HG03460 (cell line): Measurements from ENCODE around the gene ADAM8.

ENCODE experiments used
- ATAC-seq: cut with Tn5 transposase; IDR thresholded peaks from one replicate; pipeline ENCODE4 v1.9.1; 2021; ENCODE audit not compliant: unreplicated experiment

The ADAM8 gene

DNA sequence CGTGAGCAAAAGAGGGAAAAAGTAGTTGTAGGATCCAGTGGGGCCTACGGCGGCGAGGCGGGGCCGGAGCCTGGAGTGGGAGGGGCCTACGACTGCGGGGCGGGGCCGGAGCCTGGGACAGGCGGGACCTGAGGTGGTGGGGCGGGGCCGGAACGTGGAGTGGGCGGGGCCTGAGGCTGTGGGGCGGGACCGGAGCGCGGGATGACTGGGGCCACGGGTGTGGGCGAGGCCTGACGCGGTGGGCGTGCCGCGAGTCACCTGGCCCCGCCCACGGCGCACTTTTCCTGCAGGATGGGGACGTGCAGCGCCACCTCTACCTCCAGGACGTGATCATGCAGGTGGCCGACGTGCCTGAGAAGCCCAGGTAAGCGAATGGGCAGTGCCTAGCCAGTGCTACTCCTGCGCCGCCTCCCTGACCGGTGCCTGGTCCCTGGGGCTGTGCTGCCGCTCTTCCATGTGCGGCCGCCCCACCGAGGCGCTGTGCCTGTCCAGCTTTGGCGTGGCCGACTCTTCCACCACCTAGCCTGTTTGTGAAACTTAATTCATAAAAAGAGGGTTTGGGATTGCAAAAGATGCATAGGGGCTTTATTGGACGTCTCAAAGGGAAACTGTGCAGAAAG is 32.5 kb upstream of the ADAM8 start:
- ATAC-seq, result peak; percentile 58

DNA sequence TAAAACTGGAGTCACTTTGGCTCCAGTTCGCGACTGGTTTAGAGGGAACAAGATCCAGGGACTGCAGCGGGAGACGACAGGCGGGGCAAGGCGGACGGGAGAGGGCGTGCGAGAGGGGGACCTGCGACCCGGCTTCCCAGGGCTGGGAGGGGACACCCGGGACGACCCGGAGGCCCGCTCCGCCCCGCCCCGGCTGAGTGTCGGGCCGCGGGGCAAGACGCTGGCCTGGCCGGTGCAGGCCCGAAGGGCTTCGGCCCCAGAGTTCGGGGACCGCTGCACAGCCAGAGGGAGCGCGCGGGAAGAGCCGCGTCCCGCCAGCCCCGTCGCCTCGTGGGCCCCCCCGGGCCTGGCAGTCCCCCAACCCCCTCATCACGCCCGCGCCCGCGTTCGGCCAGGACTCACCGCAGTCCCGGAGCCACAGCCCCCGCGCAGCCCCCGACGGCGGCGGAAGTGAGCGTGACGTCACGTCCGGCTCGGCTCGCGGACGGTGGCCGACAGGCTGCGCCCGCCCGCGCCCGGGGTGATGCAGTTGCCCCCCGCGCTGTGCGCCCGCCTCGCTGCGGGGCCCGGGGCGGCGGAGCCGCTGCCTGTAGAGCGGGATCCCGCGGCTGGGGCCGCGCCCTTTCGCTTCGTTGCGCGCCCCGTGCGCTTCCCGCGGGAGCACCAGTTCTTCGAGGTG is 31.9 kb upstream of the ADAM8 start, which contains the start of the genes TUBGCP2 and ZNF511:
TSS of gene TUBGCP2 (minus strand) at position 452 of the 679 bp plus-strand sequence. CDS start 5,931 bp downstream, outside the sequence.
TSS of gene ZNF511 (plus strand) at position 494 of the 679 bp plus-strand sequence. CDS start at position 524, 30 bp downstream.
- ATAC-seq, result peak; percentile 77

DNA sequence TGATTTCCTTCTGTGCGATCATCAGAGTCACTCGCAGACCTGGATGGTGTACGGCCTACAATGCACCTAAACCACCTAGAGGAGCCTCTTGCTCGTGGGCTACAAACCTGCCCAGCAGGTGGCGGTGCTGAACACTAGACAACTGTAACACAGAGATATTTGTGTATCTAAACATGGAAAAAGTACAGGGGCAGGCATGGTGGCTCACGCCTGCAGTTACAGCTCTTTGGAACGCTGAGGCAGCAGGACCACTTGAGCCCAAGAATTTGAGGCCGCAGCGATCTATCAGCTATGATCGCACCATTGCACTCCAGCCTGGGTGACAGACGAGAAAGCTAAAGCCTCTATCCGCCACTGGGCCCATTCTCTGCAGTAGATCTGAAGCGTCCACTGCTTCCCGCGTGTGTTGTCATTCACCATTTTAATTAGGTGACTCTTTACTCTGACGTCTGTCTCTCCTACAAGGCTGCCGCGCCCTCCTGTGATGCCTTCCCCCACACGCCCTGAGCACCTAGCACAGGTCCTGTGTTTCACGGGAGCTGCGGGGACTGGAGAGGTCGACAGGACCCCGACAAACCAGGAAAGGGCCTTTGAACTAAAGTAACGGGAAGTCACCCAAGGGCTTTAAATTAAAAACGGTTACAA is 31.2 kb upstream of the ADAM8 start:
- ATAC-seq, result peak; percentile 46

DNA sequence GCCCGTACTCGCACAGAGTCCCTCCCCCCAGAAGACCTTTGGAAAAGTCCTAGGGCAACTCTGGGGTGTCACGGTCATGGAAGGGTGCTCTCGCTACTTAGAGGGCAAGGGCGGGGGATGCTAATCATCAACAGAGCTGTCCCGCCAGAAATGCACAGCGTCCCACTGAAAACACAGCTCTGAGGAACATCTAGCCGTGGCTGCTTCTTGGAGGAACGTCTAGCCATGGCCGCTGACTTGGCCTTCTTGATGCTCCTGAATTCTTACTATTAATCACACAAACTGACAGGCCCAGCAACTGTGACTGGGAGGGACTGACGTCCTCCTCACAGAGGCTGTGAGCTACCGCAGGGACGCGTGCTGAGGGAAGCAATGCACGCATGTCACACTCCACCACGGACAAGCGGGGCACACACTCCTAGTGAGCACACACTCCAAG is 30.3 kb upstream of the ADAM8 start:
- ATAC-seq, result no peak

DNA sequence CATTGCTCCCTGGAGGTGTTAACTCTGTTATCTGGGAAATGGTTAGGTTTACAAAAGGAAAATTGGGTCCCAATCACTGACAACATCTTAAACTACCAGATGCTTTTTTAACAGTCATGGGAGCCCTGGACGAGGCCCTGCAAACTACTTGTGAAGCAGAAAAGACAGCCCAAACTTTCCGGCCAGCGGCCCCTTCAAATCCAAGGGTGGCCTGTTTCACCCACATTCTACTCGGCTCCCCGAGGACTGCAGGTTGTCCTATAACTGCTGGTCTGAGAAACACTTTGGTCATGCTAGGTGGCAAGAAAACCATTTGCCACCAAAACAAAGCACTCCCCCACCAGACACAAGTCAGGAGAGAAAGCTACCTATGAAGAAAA is 29.4 kb upstream of the ADAM8 start:
- no peak for ATAC-seq

DNA sequence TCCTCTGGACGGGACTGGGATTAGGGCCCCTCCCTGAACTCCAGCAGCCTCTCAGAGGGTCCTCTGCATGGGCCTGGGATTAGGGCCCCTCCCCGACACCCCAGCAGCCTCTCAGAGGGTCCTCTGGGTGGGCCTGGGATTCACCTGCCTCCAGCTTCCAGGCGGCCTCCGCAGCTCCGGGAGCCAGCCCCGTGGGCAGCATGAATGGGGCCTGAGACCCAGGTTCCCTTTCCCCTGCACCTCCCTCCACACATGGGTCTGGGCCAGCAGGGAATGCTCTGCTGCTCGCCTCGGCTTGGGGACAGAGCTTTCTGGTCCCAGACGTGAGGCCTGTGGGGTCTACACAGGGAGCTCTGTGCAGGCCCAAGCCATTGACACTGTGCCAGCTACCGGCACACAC is 26.5 kb upstream of the ADAM8 start:
- ATAC-seq, result no peak

DNA sequence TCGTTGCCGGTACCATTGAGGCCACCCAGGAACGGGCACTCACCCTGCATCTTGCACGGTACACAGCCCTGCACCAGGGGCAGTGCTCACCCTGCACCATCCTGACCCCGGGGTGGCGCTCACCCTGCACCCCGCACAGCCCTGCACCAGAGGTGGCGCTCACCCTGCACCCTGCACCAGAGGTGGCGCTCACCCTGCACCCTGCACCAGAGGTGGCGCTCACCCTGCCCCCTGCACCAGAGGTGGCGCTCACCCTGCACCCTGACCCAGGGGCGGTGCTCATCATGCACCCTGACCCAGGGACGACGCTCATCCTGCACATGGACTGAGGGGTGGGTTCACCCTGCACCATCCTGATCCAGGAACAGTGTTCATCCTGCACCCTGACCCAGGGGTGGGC is 25.6 kb upstream of the ADAM8 start:
- no peak for ATAC-seq

DNA sequence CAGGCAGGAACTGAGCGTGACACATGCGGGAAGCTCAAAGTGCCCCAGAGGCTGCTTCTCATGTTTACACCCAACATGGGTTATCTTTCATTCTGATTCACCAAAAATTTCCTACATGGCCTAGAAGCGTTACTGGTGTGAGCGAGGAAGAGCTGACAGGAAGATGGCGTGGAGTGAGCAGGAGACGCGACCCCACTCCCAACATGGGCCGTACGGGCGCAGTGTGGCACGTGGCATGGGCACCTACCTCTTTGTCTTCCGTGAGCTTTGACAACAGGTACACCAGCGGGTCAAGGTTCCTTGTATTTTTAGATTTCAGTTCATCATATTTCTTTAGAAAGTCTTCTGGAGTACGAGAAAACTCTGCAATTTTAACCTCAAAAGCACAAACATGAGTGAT is 23.1 kb upstream of the ADAM8 start:
- ATAC-seq, result no peak

DNA sequence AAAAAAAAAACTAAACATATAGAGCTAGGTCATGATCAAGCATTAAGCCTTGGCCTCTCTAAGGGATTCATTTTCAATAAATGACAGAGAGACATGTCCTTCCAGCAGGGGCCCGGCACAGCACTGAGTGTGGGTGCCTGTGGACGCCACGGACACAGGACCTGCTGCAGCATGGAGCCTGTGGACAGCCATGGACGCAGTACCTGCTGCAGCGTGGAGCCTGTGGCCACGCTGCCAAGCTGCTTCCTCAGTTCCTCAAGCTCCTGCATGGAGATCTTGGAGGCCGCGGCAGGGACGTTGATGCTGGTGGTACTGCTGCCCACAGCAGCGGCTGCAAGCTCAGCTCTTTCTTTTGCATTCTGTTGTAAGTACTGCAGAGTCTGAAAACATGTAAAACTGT is 22.6 kb upstream of the ADAM8 start:
- no peak for ATAC-seq

DNA sequence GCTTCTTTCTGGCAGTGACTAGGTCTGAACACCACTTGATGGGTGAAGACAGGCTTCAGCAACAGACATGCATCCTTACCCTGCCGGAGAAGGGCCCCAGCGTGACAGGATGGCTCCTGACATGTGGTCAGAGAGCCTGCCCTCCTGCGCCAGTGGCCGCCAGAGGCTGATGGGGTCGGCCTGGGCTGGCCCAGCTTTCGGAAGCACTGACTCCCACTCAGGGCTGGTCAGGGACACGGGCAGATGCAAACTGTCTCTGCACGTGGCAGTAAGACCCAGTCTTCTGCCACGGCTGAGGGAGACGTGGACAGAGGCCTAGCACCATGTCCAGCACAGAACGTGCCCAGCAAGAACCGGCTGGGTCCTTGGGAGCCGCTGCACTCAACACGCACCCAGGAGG is 21.8 kb upstream of the ADAM8 start:
- no peak for ATAC-seq

DNA sequence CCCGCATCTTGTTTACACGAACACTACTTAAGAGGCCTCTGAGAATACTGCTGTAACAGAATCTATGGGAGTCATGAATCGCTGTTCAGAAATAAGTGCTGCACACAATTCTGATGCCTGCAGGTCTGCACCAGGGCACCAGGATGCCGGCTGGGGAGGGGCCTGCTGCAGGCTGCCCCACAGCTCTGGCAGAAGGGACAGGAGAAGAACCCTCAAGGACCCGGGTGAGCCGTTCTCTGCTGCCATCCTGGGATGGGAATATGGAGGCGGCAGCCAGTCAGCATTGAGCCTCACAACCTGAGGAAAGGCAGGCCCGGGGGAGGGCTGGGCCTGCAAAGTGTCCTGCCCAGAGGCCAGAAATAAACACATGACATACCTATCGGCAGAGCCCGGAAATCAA is 20.8 kb upstream of the ADAM8 start:
- no peak for ATAC-seq

DNA sequence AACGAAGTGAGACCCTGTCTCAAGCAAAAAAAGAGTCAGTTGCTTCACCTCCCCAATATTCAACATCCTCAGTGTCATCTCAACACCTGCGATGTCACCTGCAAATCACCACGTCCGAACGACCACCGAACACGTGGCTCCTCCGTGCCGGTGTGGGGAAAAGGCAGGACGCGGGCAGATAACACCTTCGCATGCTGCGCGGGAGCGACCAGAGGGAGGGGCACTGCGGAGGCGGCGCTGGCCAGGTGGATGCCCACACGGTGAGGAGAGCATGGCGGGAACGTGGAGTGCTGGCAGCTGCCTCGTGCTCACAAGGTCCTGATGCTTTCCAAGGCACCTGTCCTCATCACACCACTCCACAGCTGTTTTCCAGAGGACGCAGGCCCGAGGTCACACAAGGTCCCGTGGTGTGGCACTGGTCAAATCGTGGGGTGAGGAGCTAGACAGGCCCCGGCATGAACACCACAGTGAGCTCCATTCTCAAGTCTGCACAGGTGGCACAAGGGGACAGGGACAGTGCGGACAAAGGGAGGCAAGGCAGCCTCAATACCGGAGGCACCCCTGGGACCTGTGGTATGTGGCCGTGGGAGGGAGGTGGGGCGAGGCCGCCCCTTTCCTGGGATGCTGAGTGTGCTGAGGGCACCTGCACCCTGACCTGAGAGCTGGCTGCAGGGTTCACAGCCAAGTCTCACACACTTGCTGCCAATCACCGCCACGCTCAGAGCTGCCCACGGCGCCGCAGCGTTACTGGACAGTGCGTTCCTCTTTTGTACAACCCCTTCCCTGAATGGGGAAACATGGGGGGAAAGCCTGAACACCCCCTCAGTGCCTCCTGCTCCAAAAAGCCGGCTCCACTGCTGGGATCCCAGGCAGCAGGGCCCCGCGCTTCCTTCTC is 19.0 kb upstream of the ADAM8 start:
- ATAC-seq, result no peak

DNA sequence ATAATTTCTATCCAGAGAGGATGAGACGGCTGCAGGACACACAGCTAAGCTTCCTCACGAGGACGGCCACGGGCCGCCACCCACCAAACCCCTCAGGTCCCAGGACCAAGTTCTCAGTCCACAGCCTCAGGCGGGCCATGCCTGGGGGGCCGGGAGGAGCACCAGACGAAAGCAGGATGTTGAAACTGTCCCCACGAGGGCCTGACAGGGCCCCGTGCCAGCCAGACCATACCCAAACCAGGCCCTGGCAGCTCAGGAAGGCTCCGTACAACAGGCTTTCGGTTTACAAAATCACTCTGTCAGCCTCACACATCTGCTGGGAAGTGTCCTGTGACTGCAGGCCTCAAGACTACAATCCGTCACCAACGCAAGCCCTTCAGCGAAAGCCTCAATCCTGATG is 17.5 kb upstream of the ADAM8 start:
- no peak for ATAC-seq

DNA sequence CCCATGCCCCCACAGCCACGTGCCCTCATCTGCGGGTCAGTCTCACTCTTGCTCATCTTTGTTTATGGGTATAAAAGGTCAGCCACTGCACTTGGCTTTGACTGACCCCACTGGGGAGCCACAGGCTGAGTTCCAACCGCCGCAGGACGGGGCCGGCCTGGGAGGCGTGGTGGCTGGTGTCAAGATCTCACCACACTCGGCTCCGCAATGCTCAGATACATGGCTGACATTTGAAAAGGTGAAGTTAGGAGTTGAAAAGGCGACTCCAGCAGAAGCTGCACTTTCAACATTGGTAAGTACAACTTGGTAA is 17.1 kb upstream of the ADAM8 start:
- no peak for ATAC-seq

DNA sequence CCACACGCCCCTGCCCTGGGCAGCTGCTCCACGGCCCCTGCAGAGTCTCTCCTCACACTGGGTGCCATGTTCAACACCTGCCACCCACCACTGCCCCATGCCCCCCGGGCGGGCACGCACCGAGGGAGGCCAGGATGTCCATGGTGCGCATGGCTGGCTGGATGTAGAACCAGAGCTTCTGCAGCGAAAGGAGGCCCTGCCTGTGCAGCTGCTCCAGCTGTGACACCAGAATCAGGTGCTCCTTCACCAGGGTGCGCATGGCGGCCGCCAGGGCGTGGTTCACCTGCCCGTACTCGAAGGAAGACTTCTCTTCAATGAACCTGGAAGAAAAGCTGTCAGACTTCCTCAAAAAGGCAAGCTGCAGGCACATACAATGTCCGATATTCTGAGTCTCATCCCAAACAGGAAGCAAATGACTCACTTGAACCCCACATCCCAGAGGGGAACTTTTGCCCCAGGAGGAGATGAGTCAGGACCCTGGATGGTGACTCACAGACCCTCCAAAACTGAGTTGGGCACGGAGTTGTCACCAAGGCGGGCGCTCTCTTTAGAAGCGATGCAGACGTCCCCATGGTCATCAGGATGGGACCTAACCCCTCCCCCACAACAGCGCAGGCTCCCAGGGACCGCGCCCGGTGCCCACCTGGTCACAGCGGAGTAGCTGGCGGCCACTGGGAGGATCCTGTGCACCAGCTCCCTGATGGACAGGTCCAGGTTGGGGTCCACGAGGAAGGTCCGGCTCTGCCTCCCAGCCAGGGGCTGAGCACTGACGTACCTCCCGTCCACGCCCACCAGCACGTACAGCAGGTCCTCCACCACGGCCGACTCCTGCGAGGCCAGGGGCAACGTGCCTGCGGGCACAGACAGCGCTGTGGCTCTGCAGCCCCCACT is 16.5 kb upstream of the ADAM8 start:
- ATAC-seq, result no peak

DNA sequence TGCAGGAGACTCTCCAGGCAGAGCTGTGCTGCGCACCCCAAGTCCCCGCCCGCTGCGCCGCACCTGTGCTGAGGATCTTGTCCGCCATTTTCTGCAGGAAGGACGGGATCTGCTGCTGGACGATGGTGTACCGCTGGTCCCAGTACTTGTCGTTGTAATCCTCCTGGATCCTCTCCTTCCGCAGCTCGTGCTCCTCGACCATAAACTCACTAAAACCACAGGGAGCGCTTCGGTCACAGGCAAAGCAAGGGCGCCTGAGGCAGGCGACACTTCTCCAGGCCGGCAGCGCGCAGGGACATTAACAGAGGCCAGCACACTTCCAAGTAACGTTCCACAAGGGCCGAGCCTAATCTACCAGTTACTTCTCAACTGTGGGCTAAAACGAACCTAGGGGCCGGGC is 13.1 kb upstream of the ADAM8 start:
- ATAC-seq, result no peak

DNA sequence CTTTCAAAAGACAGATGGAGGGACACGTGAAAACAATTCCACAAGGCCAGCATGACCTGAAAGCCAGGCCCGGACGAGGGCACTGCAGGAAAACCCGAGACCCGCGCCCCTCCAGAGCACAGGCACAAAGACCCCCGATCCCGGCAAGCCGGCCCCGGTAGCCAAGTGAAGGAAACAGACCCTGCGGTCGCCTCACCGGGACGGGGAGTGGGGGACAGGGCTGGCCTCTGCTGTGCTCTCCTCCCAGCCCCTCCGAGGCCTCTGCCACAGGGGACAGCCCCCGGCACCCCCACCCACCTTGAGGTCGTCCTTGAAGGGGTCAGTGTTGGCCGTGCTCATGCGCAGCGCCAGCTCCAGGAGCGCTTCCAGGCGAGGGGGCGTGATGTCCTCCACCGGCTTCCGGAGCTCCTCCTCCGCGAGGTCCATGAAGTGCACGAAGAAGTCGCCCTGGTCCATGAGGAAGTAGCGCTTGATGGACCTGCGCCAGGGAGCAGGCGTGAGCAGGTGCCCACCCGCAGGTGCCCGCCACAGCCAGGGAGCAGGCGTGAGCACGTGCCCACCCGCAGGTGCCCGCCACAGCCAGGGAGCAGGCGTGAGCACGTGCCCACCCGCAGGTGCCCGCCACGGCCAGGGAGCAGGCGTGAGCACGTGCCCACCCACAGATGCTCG is 11.3 kb upstream of the ADAM8 start:
- ATAC-seq, result no peak

DNA sequence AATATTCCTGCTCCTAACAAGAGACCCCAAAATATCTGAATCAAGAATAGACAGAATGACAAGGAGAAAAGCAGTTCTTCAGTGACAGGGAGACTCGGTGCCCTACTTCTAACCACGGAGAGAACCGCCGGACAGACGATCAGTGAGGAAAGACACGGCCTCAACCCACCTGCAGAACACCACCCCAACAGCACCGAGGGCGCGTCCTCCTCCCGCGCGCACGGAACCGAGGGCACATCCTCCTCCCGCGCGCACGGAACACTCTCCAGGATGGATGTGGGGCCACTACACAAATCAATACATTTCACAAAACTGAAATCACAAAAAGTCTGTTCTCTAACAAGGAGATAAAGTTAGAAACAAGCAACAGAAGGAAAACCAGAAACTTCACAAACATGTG is 9.7 kb upstream of the ADAM8 start:
- no peak for ATAC-seq

DNA sequence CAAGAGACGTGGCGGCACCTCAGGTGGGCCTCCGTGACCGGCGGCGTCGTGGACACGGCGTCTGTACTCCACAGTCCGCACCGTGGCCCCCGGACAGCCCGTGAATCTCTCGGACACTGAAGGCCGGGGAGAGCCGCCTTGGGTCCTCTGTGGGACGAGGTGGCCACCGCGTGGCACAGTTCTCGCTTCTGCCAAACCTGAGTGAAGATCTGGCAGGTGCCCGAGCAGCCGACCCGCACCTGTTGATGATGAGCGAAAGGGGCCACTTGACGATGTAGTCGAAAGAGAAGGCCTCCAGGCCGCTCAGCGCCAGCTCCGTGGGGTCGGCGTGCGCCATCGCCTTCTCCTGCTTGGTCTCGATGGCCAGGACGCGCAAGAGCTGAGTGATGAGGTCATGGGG is 8.5 kb upstream of the ADAM8 start:
- ATAC-seq, result no peak

DNA sequence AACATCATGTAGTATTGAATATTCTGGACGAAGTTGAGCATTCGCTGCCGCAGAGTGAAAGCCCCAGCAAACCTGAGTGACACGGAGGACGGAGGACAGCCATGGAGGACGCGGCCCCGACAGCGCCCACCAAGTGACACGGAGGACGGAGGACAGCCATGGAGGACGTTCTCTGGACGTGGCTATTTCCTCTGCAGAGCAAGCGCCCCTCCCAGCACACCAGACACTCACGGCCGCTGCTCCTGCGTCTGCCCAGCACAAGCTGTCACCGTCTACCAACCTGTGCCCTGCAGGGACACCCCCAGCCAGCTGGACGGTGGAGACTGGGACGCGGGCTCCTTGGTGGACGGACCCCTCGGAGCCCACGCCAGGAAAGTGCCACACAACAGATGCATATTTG is 7.3 kb upstream of the ADAM8 start:
- no peak for ATAC-seq
